ENCODE data around the gene TMEM86B. TPM values are rescaled to one million over a fixed set of nuclear protein-coding genes. Genes with fewer than 3 reads are reported as not detected.

Gene TMEM86B
- total RNA-seq, 1 donor from 2014 or later, result 2.9 TPM

DNA sequence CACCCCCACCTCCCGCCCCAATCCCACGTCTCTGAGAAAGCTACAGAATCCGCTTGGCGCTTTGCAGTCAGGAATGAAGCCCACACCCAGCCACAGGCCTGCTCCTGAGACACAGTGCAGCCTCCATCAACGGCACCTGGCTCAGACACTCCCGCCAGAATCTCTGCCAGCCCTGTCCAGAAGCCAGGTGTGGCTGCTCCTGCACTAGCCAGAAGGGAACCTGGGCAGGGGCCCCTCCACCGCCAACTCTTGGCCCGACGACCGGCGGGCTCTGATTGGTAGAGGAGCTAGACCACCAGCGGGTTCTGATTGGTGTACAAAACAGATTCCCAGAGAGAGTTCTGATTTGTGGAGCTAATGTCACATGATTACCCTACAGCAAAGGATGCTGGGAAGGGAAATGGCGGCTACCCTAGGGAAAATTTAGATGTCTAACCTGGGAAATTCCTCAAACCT, 33.1 kb upstream of the TMEM86B start:
- Histone ChIP-seq H3K27ac (no peak overlapping the region), H3K4me1 (peaks cover 23% of the 10 kb centered on the region), H3K27me3 (no peaks in the 10 kb centered on the region), H3K4me3 (no peak overlapping the region), H3K9me3 (no peaks in the 10 kb centered on the region), H3K36me3 (peaks cover 0 to 2% of the 10 kb centered on the region in 2 donors)
- no peak for DNase-seq (ENCODE audit: extremely low spot score in 2 of 2)
- TF ChIP-seq POLR2AphosphoS5 (IDR thresholded peaks at IDR 0.05; ENCODE audit: insufficient read depth in 1 of 2, low read depth in 1 of 2), result no peak
- no peak for TF ChIP-seq POLR2A (IDR thresholded peaks at IDR 0.05)
- TF ChIP-seq, protein P1, sequence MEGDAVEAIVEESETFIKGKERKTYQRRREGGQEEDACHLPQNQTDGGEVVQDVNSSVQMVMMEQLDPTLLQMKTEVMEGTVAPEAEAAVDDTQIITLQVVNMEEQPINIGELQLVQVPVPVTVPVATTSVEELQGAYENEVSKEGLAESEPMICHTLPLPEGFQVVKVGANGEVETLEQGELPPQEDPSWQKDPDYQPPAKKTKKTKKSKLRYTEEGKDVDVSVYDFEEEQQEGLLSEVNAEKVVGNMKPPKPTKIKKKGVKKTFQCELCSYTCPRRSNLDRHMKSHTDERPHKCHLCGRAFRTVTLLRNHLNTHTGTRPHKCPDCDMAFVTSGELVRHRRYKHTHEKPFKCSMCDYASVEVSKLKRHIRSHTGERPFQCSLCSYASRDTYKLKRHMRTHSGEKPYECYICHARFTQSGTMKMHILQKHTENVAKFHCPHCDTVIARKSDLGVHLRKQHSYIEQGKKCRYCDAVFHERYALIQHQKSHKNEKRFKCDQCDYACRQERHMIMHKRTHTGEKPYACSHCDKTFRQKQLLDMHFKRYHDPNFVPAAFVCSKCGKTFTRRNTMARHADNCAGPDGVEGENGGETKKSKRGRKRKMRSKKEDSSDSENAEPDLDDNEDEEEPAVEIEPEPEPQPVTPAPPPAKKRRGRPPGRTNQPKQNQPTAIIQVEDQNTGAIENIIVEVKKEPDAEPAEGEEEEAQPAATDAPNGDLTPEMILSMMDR (IDR thresholded peaks at IDR 0.05), result no peak
- intact Hi-C loops (cut with DNase I), result no loop called here

DNA sequence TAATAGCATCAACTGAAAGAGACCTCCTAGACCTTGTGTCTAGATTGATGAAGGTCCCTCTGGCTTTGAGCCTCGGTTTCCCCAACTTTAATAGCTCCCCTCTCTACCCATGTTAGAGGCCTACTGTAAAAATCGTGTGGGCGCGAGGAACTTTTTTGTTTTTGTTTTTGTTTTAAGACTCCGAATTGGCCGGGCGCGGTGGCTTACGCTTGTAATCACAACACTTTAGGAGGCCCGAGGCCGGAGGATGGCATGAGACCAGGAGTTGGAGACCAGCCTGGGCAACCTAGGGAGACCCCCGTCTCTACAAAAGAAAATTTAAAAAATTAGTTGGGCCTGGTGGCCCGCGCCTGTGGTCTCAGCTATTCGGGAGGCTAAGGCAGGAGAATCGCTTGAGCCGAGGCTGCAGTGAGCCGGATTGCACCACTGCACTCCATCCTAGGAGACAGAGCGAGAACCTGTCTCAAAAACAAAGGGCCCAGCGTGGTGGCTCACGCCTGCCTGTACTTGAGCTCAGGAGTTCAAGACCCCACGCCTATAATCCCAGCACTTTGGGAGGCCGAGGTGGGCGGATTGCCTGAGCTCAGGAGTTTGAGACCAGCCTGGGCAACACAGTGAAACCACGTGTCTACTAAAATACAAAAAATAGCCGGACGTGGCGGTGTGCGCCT, 31.1 kb upstream of the TMEM86B start:
- H3K4me1 ChIP-seq, result peaks cover 43% of the 10 kb centered on the region
- H3K4me3 ChIP-seq, result peak overlapping the region; percentile 70 to 95
- no peaks in the 10 kb centered on the region for H3K36me3 ChIP-seq
- TF ChIP-seq POLR2A (IDR thresholded peaks at IDR 0.05) (no peak), POLR2AphosphoS5 (IDR thresholded peaks at IDR 0.05; ENCODE audit: insufficient read depth in 1 of 2, low read depth in 1 of 2) (no peak)
- TF ChIP-seq, protein P1 (IDR thresholded peaks at IDR 0.05), result no peak
- H3K9me3 ChIP-seq, result no peaks in the 10 kb centered on the region
- H3K27ac ChIP-seq, result peak overlapping the region; percentile 82
- H3K27me3 ChIP-seq, result no peaks in the 10 kb centered on the region
- intact Hi-C loops (cut with DNase I), result no loop called here
- no peak for DNase-seq (ENCODE audit: extremely low spot score in 2 of 2)

DNA sequence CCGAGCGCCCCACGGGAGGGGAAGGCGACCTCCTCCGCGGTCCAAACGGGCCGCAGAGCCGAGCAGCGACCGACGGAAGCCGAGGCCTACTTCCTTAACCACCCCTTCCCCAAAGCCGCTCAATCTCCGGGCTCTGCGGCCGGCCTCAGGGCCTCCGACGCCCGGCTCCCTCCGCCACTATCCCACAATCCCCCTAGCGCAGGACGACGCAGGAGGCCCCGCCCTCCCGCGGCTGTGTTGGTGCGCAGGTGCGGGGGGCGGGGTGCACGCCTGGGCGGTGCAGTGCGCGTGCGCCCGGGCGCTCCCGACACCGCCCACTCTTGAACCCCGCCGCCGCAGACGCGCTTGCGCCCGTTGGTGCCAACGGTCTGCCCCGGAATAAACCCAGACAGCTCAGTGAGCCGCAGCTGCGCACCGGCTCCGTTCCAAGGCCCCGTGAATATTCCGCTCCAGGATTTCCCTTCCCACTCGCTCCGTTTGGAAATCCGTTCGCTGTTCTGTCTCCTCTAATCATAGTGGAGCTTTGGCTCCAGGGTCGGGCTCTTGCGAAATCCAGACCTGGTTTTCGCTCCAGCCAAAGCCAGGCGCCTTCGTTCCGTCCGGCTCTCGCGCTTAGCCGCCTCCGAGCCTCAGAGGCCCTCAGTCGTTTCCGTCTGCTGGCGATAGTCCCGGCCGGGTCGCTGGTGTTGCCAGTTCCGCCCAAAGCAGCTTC, 30.4 kb upstream of the TMEM86B start, which contains the start of gene PPP6R1:
TSS of gene PPP6R1 (minus strand) at position 190 of the 712 bp plus-strand sequence. CDS start 11,914 bp downstream, outside the sequence.
- Histone ChIP-seq H3K36me3 (no peaks in the 10 kb centered on the region), H3K9me3 (no peaks in the 10 kb centered on the region), H3K4me1 (peaks cover 50% of the 10 kb centered on the region), H3K4me3 (peak within 1 kb of the TSS; percentile 70 to 95), H3K27ac (peak within 1 kb of the TSS; percentile 82), H3K27me3 (no peaks in the 10 kb centered on the region)
- DNase-seq (ENCODE audit: extremely low spot score in 2 of 2), result peak in 1 of 2 donors; percentile 99
- TF ChIP-seq POLR2AphosphoS5 (IDR thresholded peaks at IDR 0.05; ENCODE audit: insufficient read depth in 1 of 2, low read depth in 1 of 2) (peak; percentile 93 to 99), POLR2A (IDR thresholded peaks at IDR 0.05) (peak in 1 of 2 donors; percentile 77)
- TF ChIP-seq, protein P1 (IDR thresholded peaks at IDR 0.05), result peak in 1 of 3 experiments; percentile 57
- intact Hi-C loops (cut with DNase I), result no loop called here

DNA sequence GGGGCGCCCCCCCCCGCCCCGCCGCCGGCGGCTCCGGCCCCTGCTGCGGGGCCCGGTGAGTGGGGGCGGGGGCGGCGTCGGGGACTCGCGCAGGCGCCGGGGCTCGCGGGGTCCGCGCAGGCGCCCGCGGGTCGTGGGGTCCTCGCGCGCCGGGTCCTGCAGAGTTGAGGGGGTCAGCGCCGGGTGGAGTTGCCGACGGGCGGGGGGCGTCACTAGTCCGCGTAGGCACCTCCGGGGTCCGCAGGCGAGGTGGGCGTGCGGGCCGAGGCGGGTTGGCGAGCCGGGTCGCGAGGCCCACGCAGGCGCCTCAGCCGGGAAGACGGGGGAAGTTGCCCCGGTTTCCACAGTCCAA, 29.9 kb upstream of the TMEM86B start:
- Histone ChIP-seq H3K9me3 (no peaks in the 10 kb centered on the region), H3K36me3 (no peaks in the 10 kb centered on the region), H3K4me3 (peak overlapping the region; percentile 70 to 95), H3K27me3 (no peaks in the 10 kb centered on the region), H3K4me1 (peaks cover 56% of the 10 kb centered on the region), H3K27ac (peak overlapping the region; percentile 82)
- DNase-seq (ENCODE audit: extremely low spot score in 2 of 2), result no peak
- TF ChIP-seq POLR2A (IDR thresholded peaks at IDR 0.05) (no peak), POLR2AphosphoS5 (IDR thresholded peaks at IDR 0.05; ENCODE audit: insufficient read depth in 1 of 2, low read depth in 1 of 2) (no peak)
- TF ChIP-seq, protein P1 (IDR thresholded peaks at IDR 0.05), result no peak
- intact Hi-C loops (cut with DNase I), result no loop called here

Data from vagina (tissue), 2 donors.